NT2/D1 (cell line): Measurements from ENCODE around the gene NDOR1.

Experiments
- SUZ12 ChIP-seq: IDR thresholded peaks from 2 replicates; pipeline ENCODE4 v1.6.1; 2011; ENCODE audit not compliant: insufficient read length, insufficient read depth; ENCODE audit errors: extremely low read depth
- YY1 ChIP-seq: IDR thresholded peaks from 2 replicates; pipeline ENCODE4 v1.6.1; 2011; ENCODE audit not compliant: insufficient read length, insufficient read depth

DNA sequence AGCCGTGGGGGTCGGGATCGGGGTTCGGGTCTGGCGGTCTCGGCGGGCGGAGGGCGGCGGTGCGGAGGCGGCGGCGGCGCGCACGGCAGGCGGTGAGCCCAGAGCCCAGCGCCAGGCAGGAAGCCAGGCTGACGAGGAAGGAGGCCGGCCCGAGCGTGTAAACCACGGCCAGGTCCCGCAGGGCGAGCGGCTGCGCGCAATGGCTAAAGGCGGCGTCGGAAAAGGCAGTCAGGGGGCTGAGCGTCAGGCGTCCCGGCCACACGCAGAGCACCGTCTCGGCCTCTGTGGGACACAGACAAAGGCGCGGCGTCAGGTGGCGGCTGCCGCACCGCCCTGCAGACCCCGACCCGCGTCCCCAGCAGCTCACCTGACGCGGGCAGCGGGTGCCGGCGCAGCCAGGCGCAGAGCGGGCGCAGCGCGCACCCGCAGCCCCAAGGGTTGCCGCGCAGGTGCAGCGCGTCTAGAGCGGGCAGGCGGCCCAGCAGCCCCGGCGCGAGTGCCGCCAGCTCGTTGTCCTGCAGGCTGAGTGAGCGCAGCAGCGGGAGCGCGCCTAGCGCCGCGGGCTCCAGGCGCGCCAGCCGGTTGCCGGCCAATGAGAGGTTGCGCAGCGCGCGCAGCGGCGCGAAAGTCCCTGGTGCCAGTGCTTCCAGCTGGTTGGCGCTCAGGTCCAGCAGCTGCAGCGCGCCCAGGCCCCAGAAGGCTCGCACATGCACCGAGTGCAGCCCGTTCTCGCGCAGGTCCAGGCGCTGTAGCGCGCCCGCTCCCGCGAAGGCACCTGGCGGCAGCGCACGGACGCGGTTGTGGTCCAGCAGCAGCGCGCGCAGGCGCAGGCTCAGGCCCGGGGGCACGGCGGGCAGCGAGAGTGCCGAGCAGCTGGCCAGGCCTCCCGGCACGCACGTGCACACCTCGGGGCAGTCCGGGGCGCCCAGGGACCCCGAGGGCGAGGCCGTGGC is 36.3 kb upstream of the NDOR1 start:
- no peak for TF ChIP-seq YY1
- peak; percentile 45 for TF ChIP-seq SUZ12
